Spleen (tissue), 11 donors: ENCODE results near the gene PKHD1. TPM values are rescaled to one million over a fixed set of nuclear protein-coding genes. Genes with fewer than 3 reads are reported as not detected.

Source experiments
- DNase-seq: peaks from one replicate; pipeline ENCODE4 v3.0.0-alpha.2; 2020
- H3K27ac ChIP-seq, 8 donors: fragments of 200-600 bp; sonication (generic) in 7 of 8; 1 replicate in 4 of 8; 2 replicates in 4 of 8; pipeline versions ENCODE4 v1.5.0 to v1.8.0; 2016 to 2021; ENCODE audit warnings: inconsistent platforms in 4 of 8, mild to moderate bottlenecking in 4 of 8, moderate library complexity in 1 of 8
- H3K27me3 ChIP-seq, 7 donors: fragments of 200-600 bp; sonication (generic) in 6 of 7; replicated peaks in 1 of 7; 1 replicate in 4 of 7; 2 replicates in 3 of 7; pipeline versions ENCODE4 v1.5.0 to v1.8.0; 2016 to 2021; ENCODE audit warnings: inconsistent platforms in 3 of 7, mild to moderate bottlenecking in 1 of 7
- H3K36me3 ChIP-seq, 6 donors: fragments of 200-600 bp; sonication (generic) in 5 of 6; 1 replicate in 4 of 6; 2 replicates in 2 of 6; pipeline versions ENCODE4 v1.5.0 to v1.8.0; 2016 to 2021; ENCODE audit warnings: inconsistent platforms in 2 of 6
- H3K4me1 ChIP-seq, 6 donors: fragments of 200-600 bp; sonication (generic) in 5 of 6; 1 replicate in 3 of 6; 2 replicates in 3 of 6; pipeline versions ENCODE4 v1.5.0 to v1.8.0; 2016 to 2021; ENCODE audit warnings: inconsistent platforms in 3 of 6
- H3K4me3 ChIP-seq, 8 donors: fragments of 200-600 bp; sonication (generic) in 7 of 8; 1 replicate in 4 of 8; 2 replicates in 4 of 8; pipeline versions ENCODE4 v1.5.0 to v1.8.0; 2016 to 2021; ENCODE audit warnings: inconsistent platforms in 4 of 8, mild to moderate bottlenecking in 4 of 8, moderate library complexity in 2 of 8
- H3K9me3 ChIP-seq, 8 donors: fragments of 200-600 bp; sonication (generic) in 7 of 8; 1 replicate in 4 of 8; 2 replicates in 4 of 8; pipeline versions ENCODE4 v1.5.0 to v1.8.0; 2016 to 2021; ENCODE audit warnings: inconsistent platforms in 4 of 8
- CTCF ChIP-seq, 11 experiments: fragments of 200-600 bp in 7 of 11; fragments of 450-650 bp in 4 of 11; sonication (generic) in 4 of 11; IDR thresholded peaks in 8 of 11; conservative IDR thresholded peaks in 3 of 11; 1 replicate in 7 of 11; 2 replicates in 4 of 11; pipeline versions ENCODE4 v1.4.0 to v1.8.0; 2016 to 2021; ENCODE audit warnings: antibody characterized with exemption in 11 of 11, inconsistent platforms in 4 of 11, mild to moderate bottlenecking in 1 of 11
- POLR2A ChIP-seq, 3 donors: fragments of 450-650 bp; IDR thresholded peaks; one replicate each; pipeline ENCODE4 v1.5.1; 2017; ENCODE audit warnings: antibody characterized with exemption in 3 of 3, mild to moderate bottlenecking in 1 of 3
- POLR2AphosphoS5 ChIP-seq, 3 donors: sonication (generic); formaldehyde crosslinking; IDR thresholded peaks; one replicate each; pipeline ENCODE4 v1.5.1; 2017; ENCODE audit warnings: antibody characterized with exemption in 3 of 3
- WGBS, 5 donors: extraction: QIAGEN DNeasy Blood & Tissue Kit in 3 of 5; methylation state at CpG; one replicate each; pipeline versions ENCODE4 v1.1.5 to v1.1.7; 2013 to 2018; 5-methylcytosine and 5-hydroxymethylcytosine counted together
- intact Hi-C: fragments of 100-400 bp; cut with DNase I; formaldehyde crosslinking; loops from one replicate; pipeline ENCODE4 v1.15.0; 2023; ENCODE audit warnings: low total_unique reads
- polyA plus RNA-seq, 3 donors: library from polyadenylated mRNA; stranded (reverse); fragments of 200-250 nt; gene quantifications; one replicate each; pipeline ENCODE4 v1.2.1, GENCODE V29; 2013
- total RNA-seq, 7 donors: library from RNA; depleted of rRNA in 3 of 7; stranded (reverse); fragments of >200 nt in 3 of 7; fragmentation: NEBNext Ultra II Directional in 4 of 7; extraction: Animal tissue kit (Norgen Biotek cat#: 25700) in 4 of 7; gene quantifications; one replicate each; pipeline versions ENCODE4 v1.1.0 to v1.2.1, GENCODE V29; 2016 to 2021
- donor health status: healthy with polysubstance abuse.
- donor health status: DM: no; HTN: no; CAD: no; lungs with moderate emphysema.
- donor health status: DM: no; HTN: no; CAD: no.
- donor health status: Bipolar disorder and iron deficiency.
- donor health status: healthy.
- donor health status: DM: no; HTN: no; CAD: no.
- donor health status: DM: yes; HTN: yes; CAD: no.

PKHD1 gene
- total and polyA plus RNA-seq, 10 donors, result not detected

- no peaks in the 10 kb centered on the region for H3K4me1 ChIP-seq
- no peak overlapping the region for H3K27ac ChIP-seq
- no peak overlapping the region for H3K4me3 ChIP-seq
- intact Hi-C loops, result no loop called here
- 40 to 61% (median 55%) methylated on average over 2 of the region's 2 CpGs for WGBS, 5 donors
- no peaks in the 10 kb centered on the region for H3K36me3 ChIP-seq
- DNase-seq, result no peak
- no peaks in the 10 kb centered on the region for H3K27me3 ChIP-seq
- TF ChIP-seq POLR2AphosphoS5 (IDR thresholded peaks at IDR 0.05), result no peak
- no peak for TF ChIP-seq CTCF (IDR thresholded peaks at IDR 0.05 in 8 of 11, conservative IDR thresholded peaks at IDR 0.05 in 3 of 11)
- TF ChIP-seq POLR2A (IDR thresholded peaks at IDR 0.05), result no peak
- no peaks in the 10 kb centered on the region for H3K9me3 ChIP-seq
These were observed 199.6 kb downstream of the PKHD1 start for GRCh38 chr6:51887859-51888258.

- Histone ChIP-seq H3K4me3 (no peak overlapping the region), H3K9me3 (no peaks in the 10 kb centered on the region), H3K36me3 (no peaks in the 10 kb centered on the region), H3K27me3 (no peaks in the 10 kb centered on the region), H3K4me1 (no peaks in the 10 kb centered on the region), H3K27ac (no peak overlapping the region)
- intact Hi-C loops, result no loop called here
- DNase-seq, result no peak
- WGBS, 5 donors, result 52 to 65% (median 53%) methylated on average over 2 of the region's 2 CpGs
- no peak for TF ChIP-seq POLR2A (IDR thresholded peaks at IDR 0.05)
- TF ChIP-seq POLR2AphosphoS5 (IDR thresholded peaks at IDR 0.05), result no peak
- TF ChIP-seq CTCF (IDR thresholded peaks at IDR 0.05 in 8 of 11, conservative IDR thresholded peaks at IDR 0.05 in 3 of 11), result no peak
These were observed 201.5 kb downstream of the PKHD1 start for GRCh38 chr6:51885957-51886356.

- no peaks in the 10 kb centered on the region for H3K36me3 ChIP-seq
- peaks cover 0 to 6% (median 0%) of the 10 kb centered on the region in 7 donors for H3K27me3 ChIP-seq
- intact Hi-C loops, result no loop called here
- H3K27ac ChIP-seq, result no peak overlapping the region
- no peaks in the 10 kb centered on the region for H3K9me3 ChIP-seq
- no peak overlapping the region for H3K4me3 ChIP-seq
- H3K4me1 ChIP-seq, result no peaks in the 10 kb centered on the region
- no peak for DNase-seq
- TF ChIP-seq POLR2A (IDR thresholded peaks at IDR 0.05), result no peak
- no peak for TF ChIP-seq POLR2AphosphoS5 (IDR thresholded peaks at IDR 0.05)
- no peak for TF ChIP-seq CTCF (IDR thresholded peaks at IDR 0.05 in 8 of 11, conservative IDR thresholded peaks at IDR 0.05 in 3 of 11)
These were observed 218.6 kb downstream of the PKHD1 start for GRCh38 chr6:51868591-51869355.

GRCh38 chr6:51866867-51867266 lies 220.5 kb downstream of the PKHD1 start:
- 25 to 55% (median 32%) methylated on average over 2 of the region's 2 CpGs for WGBS, 5 donors
- peaks cover 0 to 11% (median 0%) of the 10 kb centered on the region in 7 donors for H3K27me3 ChIP-seq
- intact Hi-C loops, result no loop called here

More at GRCh38 chr6:51866867-51867266, 220.5 kb downstream of the PKHD1 start:
- TF ChIP-seq POLR2A (IDR thresholded peaks at IDR 0.05), result no peak
- no peak for TF ChIP-seq CTCF (IDR thresholded peaks at IDR 0.05 in 8 of 11, conservative IDR thresholded peaks at IDR 0.05 in 3 of 11)
- TF ChIP-seq POLR2AphosphoS5 (IDR thresholded peaks at IDR 0.05), result no peak
- H3K4me1 ChIP-seq, result no peaks in the 10 kb centered on the region
- H3K9me3 ChIP-seq, result no peaks in the 10 kb centered on the region
- no peak overlapping the region for H3K4me3 ChIP-seq
- H3K36me3 ChIP-seq, result no peaks in the 10 kb centered on the region
- DNase-seq, result no peak
- no peak overlapping the region for H3K27ac ChIP-seq
